Heart left ventricle (tissue), 13 donors: ENCODE measurements around the gene JSRP1.

Experiments used
- POLR2A ChIP-seq, 2 donors: fragments of 450-650 bp; IDR thresholded peaks; one replicate each; pipeline ENCODE4 v1.6.1; 2017; ENCODE audit warnings: antibody characterized with exemption in 2 of 2, mild to moderate bottlenecking in 2 of 2, moderate library complexity in 2 of 2
- TF ChIP-seq, protein P1 (sequence below), 12 donors: fragments of 200-600 bp; sonication (generic) in 4 of 12; IDR thresholded peaks; one replicate each; pipeline versions ENCODE4 v1.5.0 to v1.8.0; 2018 to 2022; ENCODE audit warnings: antibody characterized with exemption in 12 of 12, mild to moderate bottlenecking in 5 of 12
- donor health status: ischemic (EF 13 %, LVEDD 7.1; RV severe dilation, severe dysfunction).
- donor health status: DM: no; HTN: yes; CAD: no.
- donor health status: DM: no; HTN: no; CAD: no.
- donor health status: ischemic (EF 25% LVEDD 6.9; RV normal size, moderate dysfunction).
- donor health status: ischemic (EF 25% LVEDD 5.7; RV mildly dilated, moderate dysfunction).
- donor health status: ischemic (EF 35%, LVEDD 5.7; RV mildly dilated, moderate dysfunction).
- donor health status: nonischemic (EF 11% LVEDD 7.7; RV severe dilation, severe dysfunction).
- donor health status: DM: yes; HTN: yes; CAD: no.
- donor health status: PGD.
- donor health status: ischemic (EF 29% LVEDD 5.4; RV normal size, mild dysfunction).
- donor health status: nonischemic (EF 23%, LVEDD 6.1; RV moderate dilation, normal function).

- TF ChIP-seq, protein P1, sequence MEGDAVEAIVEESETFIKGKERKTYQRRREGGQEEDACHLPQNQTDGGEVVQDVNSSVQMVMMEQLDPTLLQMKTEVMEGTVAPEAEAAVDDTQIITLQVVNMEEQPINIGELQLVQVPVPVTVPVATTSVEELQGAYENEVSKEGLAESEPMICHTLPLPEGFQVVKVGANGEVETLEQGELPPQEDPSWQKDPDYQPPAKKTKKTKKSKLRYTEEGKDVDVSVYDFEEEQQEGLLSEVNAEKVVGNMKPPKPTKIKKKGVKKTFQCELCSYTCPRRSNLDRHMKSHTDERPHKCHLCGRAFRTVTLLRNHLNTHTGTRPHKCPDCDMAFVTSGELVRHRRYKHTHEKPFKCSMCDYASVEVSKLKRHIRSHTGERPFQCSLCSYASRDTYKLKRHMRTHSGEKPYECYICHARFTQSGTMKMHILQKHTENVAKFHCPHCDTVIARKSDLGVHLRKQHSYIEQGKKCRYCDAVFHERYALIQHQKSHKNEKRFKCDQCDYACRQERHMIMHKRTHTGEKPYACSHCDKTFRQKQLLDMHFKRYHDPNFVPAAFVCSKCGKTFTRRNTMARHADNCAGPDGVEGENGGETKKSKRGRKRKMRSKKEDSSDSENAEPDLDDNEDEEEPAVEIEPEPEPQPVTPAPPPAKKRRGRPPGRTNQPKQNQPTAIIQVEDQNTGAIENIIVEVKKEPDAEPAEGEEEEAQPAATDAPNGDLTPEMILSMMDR (IDR thresholded peaks at IDR 0.05) = no peak
- no peak for TF ChIP-seq POLR2A (IDR thresholded peaks at IDR 0.05)
Measured at GRCh38 chr19:2214251-2214650, 42.0 kb downstream of the JSRP1 start.
